PC-9 (cell line): ENCODE results near the gene SKAP2.

Experiments used
- CTCF ChIP-seq: fragments of 200-600 bp; sonication (generic); conservative IDR thresholded peaks from 2 replicates; pipeline ENCODE4 v1.6.1; 2017; ENCODE audit warnings: mixed run types, antibody characterized with exemption, mild to moderate bottlenecking, moderate library complexity
- EZH2 ChIP-seq: fragments of 200-600 bp; sonication (generic); IDR thresholded peaks from 2 replicates; pipeline ENCODE4 v1.8.0; 2017; ENCODE audit warnings: antibody characterized with exemption, low read depth

- TF ChIP-seq EZH2 (no peak), CTCF (no peak)
Measured at GRCh38 chr7:26815426-26815825, 49.0 kb downstream of the SKAP2 start.
